HG03196 (cell line): ENCODE results near the gene SYT14.

Experiments used
- ATAC-seq: cut with Tn5 transposase; IDR thresholded peaks from one replicate; pipeline ENCODE4 v1.9.1; 2021; ENCODE audit not compliant: unreplicated experiment

SYT14 gene

DNA sequence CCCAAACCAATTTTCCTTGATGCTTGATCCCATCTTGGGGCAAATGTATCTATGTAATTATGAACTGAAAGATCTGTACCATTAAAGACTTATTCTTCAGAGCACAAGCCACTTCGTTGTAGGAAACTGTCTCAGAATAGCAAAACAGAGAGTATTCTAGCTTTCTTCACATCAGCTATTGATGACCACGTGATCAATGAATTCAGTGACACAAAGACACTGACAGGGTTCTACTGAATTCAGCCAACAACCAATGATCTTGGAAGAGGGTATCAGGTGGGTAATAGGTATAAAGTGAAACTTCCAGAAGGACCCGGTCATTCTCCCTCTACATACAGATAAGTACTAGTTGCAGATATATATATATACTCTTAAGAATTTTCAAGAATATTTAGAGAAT, 260.8 kb downstream of the SYT14 start:
- ATAC-seq: no peak

DNA sequence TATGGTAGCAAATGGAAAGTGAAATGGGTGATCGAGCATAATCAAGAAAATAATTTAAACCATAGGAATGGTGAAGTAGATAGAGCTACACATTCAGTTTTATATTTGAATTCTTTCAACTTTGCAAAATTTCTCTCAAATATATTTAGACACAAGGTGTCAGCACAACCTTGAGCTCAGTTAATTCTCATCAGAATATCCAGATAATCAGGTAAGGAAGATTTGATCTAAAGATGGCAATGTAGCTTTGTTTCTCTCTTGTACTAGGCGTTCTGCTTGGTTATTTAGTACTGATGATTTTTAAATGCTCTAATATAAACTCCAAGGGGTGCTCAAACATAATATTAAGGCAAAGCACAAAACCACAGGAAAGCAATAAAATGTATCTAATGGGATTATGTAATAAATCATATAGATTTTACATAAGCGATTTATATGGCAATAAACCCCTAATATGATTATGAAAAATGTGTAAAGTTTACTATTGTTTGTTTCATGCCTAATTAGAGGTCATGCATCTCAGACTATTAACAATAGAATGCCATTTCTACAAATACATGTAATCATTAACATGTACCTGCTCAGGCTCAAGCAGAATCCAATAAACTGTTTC, 262.2 kb downstream of the SYT14 start:
- ATAC-seq: no peak

DNA sequence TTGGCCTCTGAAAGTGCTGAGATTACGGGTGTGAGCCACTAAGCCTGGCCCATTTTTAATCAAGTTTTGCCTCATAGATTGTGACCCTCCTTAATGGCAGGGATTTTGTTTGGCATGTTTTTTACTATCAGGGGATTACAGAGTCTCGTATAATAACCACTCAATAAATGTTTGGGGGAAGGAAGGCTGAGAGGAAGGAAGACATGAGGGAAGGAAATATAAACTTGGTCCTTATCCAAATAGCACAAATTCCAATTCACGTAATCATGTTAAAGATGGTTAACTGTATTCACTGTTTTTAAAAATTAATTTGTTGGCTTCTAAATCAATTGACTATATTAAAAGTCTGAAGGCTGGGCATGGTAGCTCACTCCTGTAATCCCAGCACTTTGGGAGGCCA, 263.7 kb downstream of the SYT14 start:
- no peak for ATAC-seq

DNA sequence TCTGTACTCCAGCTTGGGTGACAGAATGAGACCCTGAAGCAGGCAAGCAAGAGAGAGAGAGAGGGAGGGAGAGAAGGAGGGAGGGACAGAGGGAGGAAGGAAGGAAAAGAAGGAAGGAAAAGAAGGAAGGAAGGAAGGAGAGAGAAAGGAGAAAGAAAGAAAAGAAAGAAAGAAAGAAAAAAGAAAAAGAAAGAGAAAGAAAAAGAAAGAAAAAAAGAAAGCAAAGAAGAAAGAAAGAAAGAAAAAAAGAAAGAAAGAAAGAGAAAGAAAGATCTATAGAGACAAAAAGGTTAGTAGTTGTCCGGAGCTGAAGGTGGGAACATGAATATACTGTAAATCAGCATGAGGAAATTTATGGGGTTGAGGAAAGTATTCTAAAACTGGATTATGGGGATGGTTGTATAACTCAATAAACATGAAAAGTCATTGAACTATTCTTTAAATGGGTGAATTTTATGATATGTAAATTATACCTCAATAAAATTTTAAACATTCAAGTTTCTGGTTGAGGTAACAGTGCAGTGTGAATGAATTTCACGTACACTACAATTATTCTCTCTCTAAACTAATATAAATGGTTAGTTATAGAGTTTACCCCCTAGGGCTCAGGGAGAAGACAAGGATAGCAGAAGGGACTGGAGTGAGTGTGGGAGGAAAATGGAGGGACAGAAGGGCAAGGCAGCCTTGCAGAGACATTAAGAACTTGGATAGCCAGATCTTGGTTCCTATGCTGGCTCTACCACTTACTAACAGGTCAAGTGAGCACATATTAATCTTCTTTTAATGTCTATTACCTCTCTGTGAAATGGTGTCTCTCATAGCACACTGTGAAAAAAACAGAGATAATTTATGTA, 269.8 kb downstream of the SYT14 start:
- ATAC-seq: no peak

DNA sequence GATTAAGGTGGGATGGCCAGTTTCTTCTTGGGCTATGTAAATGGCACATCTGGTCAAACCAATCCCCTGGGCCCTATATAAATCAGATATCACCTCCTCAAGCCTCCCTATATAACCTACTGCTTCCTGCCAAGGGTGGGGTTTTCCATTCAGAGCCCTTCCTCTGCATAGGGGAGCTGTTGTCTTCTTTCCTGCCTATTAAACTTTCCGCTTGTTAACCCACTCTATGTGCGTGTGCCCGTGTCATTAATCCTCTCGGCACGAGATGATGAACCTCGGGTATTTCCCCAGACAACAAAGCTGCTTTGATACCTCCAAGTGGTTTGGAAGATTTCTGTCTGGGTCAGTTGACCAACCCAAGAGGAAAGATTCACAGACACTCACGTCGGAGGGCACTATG, 275.3 kb downstream of the SYT14 start:
- no peak for ATAC-seq

DNA sequence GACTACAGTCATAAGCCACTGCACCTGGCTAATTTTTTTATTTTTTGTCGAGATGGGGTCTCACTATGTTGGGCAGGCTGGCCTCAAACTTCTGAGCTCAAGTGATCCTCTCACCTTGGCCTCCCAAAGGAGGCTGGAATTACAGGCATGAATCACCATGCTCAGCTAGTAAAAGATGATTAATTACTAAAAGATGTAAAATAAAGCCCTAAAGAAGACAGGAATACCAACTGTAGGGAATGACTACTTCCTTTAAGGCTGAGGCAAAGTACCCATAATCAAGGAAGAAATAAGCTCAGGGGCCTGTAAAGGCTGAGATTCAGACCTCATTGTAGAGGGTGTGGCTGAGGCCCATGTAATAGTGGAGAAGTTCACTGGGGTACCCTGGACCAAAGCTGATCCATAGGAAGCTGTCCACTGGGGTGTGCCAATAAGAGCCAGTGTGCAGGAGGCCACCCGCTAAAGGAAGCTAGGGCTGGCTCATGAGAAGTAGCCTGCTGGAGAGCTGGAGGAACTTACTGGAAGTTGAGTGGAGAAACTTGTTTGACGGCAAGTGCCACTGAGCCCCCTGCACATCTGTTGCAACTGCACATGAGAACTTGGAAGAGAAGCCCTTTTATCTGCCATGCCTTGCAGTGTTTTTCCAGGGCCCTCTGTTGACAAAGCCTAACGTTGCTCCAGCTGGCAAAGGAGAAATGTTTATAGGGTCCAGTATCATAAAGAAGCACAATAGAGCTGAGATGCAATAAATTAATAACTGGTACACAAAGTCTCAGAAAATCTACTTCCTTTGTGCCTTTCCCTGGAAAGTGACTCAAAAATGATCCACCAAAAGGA, 276.8 kb downstream of the SYT14 start:
- ATAC-seq: no peak

DNA sequence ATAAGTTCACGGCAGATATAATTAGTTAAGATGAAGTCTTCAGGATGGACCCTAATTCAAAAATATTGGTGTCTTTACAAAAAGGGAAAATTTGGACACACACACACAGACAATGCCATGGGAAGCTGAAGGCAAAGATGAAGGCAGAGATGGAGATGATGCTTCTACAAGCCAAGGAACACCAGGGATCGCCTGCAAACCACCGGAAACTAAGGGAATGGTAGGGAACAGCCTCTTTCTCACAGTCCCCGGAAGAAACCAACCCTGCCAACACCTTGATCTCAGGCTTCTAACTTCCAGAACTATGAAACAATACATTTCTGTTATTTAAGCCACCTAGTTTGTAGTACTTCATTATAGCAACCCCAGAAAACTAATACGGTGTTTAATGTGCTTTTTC, 279.5 kb downstream of the SYT14 start:
- ATAC-seq: no peak

DNA sequence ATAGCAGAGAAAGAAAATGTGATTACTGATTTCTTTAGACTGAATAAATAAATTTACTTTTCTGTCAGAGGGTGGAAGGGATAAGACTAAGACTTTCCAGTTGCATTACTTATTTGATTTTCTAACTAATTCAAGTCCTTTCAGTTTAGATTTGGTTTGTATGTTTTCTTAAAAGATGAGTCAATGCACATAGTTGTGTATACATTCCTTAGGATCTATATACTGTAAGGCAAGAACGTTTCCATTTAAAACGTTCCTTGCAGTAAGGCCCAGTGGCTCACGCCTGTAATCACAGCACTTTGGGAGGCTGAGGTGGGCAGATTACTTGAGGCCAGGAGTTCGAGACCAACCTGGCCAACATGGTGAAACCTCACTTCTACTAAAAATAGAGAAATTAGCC, 280.0 kb downstream of the SYT14 start:
- ATAC-seq: no peak
